GM18868 (cell line): ENCODE data around the gene G6PC2.
"Not testable (repeated sequence)": the region's sequence is repeated elsewhere in the genome, so short reads cannot be mapped to it uniquely, and the experiment has no call there.

Source experiments
- ATAC-seq: cut with Tn5 transposase; IDR thresholded peaks from one replicate; pipeline ENCODE4 v1.9.1; 2021; ENCODE audit warnings: mild to moderate bottlenecking, moderate library complexity; ENCODE audit not compliant: unreplicated experiment

Gene G6PC2

GRCh38 chr2:168904358-168904757, 3.3 kb downstream of the G6PC2 start:
- no peak for ATAC-seq

- no peak for ATAC-seq
These were observed 7.0 kb downstream of the G6PC2 start for GRCh38 chr2:168907940-168908662.

- no peak for ATAC-seq
These were observed 9.2 kb downstream of the G6PC2 start for GRCh38 chr2:168910330-168910729.

- no peak for ATAC-seq
These were observed 11.4 kb downstream of the G6PC2 start for GRCh38 chr2:168912466-168912865.

GRCh38 chr2:168912901-168913369, 11.8 kb downstream of the G6PC2 start:
- no peak for ATAC-seq

- ATAC-seq, result no peak
These were observed 12.4 kb downstream of the G6PC2 start for GRCh38 chr2:168913495-168913894.

- ATAC-seq, result no peak
These were observed 14.6 kb downstream of the G6PC2 start for GRCh38 chr2:168915441-168916330.

- ATAC-seq, result no peak
These were observed 15.2 kb downstream of the G6PC2 start for GRCh38 chr2:168916331-168916675.

- ATAC-seq, result peak; percentile 47
These were observed 19.5 kb downstream of the G6PC2 start for GRCh38 chr2:168920504-168921157.

- ATAC-seq, result no peak
These were observed 25.7 kb downstream of the G6PC2 start for GRCh38 chr2:168926621-168927386.

- no peak for ATAC-seq
These were observed 27.2 kb downstream of the G6PC2 start for GRCh38 chr2:168928113-168928831.

- no peak for ATAC-seq
These were observed 27.9 kb downstream of the G6PC2 start for GRCh38 chr2:168929031-168929430.

GRCh38 chr2:168930242-168930641, 29.2 kb downstream of the G6PC2 start:
- no peak for ATAC-seq

GRCh38 chr2:168932174-168932573, 31.1 kb downstream of the G6PC2 start:
- not testable (repeated sequence) for ATAC-seq

- no peak for ATAC-seq
These were observed 33.7 kb downstream of the G6PC2 start for GRCh38 chr2:168934826-168935225.

GRCh38 chr2:168935810-168936581, 34.9 kb downstream of the G6PC2 start:
- no peak for ATAC-seq

GRCh38 chr2:168939061-168939460, 38.0 kb downstream of the G6PC2 start:
- no peak for ATAC-seq

GRCh38 chr2:168939918-168940317, 38.8 kb downstream of the G6PC2 start:
- peak; percentile 82 for ATAC-seq

- no peak for ATAC-seq
These were observed 40.2 kb downstream of the G6PC2 start for GRCh38 chr2:168941297-168941696.
